ENCODE measurements around the gene ADAM10. TPM values are rescaled to one million over a fixed set of nuclear protein-coding genes. Genes with fewer than 3 reads are reported as not detected.

ADAM10 gene
- total RNA-seq, 1 experiment from 2014 or later = 133 TPM

GRCh38 chr15:58553365-58553918 is 196.1 kb downstream of the ADAM10 start (continued):
- TF ChIP-seq NR3C1 (CRISPR knock-in tag; conservative IDR thresholded peaks at IDR 0.05; ENCODE audit: low read depth) = no peak
- TF ChIP-seq ESRRA (CRISPR knock-in tag; IDR thresholded peaks at IDR 0.05; ENCODE audit: borderline replicate concordance) = no peak
- no peak for TF ChIP-seq ZNF263 (CRISPR knock-in tag; IDR thresholded peaks at IDR 0.05; ENCODE audit: low read depth)

DNA sequence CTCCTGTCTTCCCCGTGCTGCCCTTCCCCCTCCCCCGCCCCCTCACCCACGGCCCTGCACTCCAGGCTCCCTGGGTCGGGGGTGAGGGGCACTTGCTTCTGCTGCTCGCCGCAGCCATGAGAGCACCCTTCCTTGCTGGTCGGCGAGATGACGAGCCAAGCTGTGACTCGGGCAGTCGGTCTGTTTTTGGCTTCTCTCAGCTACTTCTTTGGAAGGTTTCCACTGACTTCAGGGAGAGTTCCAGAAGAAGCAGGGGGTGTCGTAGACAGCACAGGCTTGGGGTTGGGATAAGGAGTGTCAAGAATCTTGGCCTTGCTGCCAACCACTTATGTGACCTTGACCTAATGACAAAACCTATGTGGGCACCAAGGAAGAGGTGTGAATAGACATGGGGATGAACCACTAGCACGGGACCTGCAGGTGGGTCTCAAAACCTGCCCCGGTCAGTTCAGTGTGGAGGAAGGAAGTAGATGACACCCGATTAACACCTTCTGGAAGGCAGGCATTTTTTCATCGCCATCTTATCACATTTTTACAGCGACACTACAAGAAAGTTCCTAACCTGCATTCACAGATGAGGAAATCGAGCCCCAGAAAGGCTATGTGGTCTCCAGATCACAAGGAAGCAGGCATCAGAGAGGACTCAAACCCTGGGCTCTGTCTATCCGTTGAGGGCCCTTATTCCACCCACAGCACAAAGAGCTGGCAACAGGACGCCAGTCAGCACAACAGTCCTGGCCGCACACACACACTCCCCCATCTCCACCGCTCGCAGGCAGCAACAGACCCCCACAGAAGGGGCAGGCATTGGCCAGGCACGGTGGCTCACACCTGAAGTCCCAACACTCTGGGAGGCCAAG is 196.8 kb downstream of the ADAM10 start:
- Mint-ChIP-seq H3K27ac (no peak overlapping the region), H3K4me3 (no peak overlapping the region), H3K9me3 (no peaks in the 10 kb centered on the region), H3K4me1 (peaks cover 17% of the 10 kb centered on the region), H3K36me3 (no peaks in the 10 kb centered on the region), H3K27me3 (ENCODE audit: low read depth) (no peaks in the 10 kb centered on the region)
- ChIA-PET POLR2A (no interaction called here), CTCF (no interaction called here)
- TF ChIP-seq KAT7 (CRISPR knock-in tag; IDR thresholded peaks at IDR 0.05; ENCODE audit: borderline replicate concordance) (no peak), SOX15 (CRISPR knock-in tag; IDR thresholded peaks at IDR 0.05) (no peak), STAT6 (CRISPR knock-in tag; conservative IDR thresholded peaks at IDR 0.05; ENCODE audit: low read depth) (no peak), PRRX2 (CRISPR knock-in tag; IDR thresholded peaks at IDR 0.05) (no peak), SMAD4 (CRISPR knock-in tag; IDR thresholded peaks at IDR 0.05) (no peak), IRF2 (CRISPR knock-in tag; IDR thresholded peaks at IDR 0.05; ENCODE audit: borderline replicate concordance, low read depth) (no peak), ZNF219 (CRISPR knock-in tag; IDR thresholded peaks at IDR 0.05; ENCODE audit: borderline replicate concordance) (no peak), TEAD1 (CRISPR knock-in tag; IDR thresholded peaks at IDR 0.05) (no peak), NR3C1 (CRISPR knock-in tag; conservative IDR thresholded peaks at IDR 0.05; ENCODE audit: low read depth) (no peak)
- TF ChIP-seq, protein P1, sequence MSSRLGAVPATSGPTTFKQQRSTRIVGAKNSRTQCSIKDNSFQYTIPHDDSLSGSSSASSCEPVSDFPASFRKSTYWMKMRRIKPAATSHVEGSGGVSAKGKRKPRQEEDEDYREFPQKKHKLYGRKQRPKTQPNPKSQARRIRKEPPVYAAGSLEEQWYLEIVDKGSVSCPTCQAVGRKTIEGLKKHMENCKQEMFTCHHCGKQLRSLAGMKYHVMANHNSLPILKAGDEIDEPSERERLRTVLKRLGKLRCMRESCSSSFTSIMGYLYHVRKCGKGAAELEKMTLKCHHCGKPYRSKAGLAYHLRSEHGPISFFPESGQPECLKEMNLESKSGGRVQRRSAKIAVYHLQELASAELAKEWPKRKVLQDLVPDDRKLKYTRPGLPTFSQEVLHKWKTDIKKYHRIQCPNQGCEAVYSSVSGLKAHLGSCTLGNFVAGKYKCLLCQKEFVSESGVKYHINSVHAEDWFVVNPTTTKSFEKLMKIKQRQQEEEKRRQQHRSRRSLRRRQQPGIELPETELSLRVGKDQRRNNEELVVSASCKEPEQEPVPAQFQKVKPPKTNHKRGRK (CRISPR knock-in tag; IDR thresholded peaks at IDR 0.05; ENCODE audit: borderline replicate concordance) = no peak
- TF ChIP-seq, protein P2, sequence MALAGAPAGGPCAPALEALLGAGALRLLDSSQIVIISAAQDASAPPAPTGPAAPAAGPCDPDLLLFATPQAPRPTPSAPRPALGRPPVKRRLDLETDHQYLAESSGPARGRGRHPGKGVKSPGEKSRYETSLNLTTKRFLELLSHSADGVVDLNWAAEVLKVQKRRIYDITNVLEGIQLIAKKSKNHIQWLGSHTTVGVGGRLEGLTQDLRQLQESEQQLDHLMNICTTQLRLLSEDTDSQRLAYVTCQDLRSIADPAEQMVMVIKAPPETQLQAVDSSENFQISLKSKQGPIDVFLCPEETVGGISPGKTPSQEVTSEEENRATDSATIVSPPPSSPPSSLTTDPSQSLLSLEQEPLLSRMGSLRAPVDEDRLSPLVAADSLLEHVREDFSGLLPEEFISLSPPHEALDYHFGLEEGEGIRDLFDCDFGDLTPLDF (CRISPR knock-in tag; IDR thresholded peaks at IDR 0.05) = no peak
- DNase-seq (ENCODE audit: low spot score) (no peak), ATAC-seq (no peak)

DNA sequence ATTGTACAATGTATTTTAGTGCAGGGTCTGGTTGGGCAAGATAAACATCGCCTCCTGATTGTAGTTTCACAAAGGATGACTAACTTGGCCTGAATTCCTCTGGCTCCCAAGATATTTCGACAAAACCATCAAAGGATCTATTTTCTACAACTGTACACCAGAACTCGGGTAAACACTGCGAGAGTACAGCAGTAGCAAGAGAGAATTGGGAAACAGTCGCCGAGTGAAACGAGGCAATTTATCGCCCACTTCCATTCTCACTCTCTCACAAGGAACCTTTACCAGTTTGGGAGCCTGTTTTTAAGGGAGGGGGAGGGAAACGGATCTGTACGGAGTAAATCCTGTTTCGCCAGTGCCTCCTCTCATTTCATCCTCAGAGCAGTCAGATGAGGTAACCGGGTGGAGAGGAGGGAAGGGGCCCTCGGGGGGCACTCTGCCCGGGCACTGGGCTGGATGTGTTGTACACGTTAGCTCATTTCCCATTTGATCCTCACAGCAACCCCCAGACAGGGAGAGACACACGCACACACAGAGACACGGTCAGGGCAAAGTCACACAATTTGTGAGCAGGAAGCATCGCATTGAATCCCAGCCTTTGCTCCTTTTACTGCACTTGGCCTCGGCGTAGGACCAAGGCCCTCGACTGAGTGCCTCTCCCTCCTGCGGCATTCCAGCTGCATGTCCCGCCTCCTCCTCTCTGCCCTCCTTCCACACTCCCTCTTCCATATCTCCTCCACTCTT is 197.6 kb downstream of the ADAM10 start:
- H3K36me3 Mint-ChIP-seq = no peaks in the 10 kb centered on the region
- TF ChIP-seq ZMAT4 (CRISPR knock-in tag; IDR thresholded peaks at IDR 0.05) = no peak
- TF ChIP-seq GABPB1 (CRISPR knock-in tag; IDR thresholded peaks at IDR 0.05) = peak; percentile 50
- no peak for TF ChIP-seq ATF1 (CRISPR knock-in tag; IDR thresholded peaks at IDR 0.05)
- TF ChIP-seq MAX (CRISPR knock-in tag; IDR thresholded peaks at IDR 0.05) = peak; percentile 17; the same call in 1 of the 2 replicates
- TF ChIP-seq PRRX2 (CRISPR knock-in tag; IDR thresholded peaks at IDR 0.05) = no peak
- no peak for TF ChIP-seq NFYB (CRISPR knock-in tag; conservative IDR thresholded peaks at IDR 0.05; ENCODE audit: low read depth)
- TF ChIP-seq, protein P3, sequence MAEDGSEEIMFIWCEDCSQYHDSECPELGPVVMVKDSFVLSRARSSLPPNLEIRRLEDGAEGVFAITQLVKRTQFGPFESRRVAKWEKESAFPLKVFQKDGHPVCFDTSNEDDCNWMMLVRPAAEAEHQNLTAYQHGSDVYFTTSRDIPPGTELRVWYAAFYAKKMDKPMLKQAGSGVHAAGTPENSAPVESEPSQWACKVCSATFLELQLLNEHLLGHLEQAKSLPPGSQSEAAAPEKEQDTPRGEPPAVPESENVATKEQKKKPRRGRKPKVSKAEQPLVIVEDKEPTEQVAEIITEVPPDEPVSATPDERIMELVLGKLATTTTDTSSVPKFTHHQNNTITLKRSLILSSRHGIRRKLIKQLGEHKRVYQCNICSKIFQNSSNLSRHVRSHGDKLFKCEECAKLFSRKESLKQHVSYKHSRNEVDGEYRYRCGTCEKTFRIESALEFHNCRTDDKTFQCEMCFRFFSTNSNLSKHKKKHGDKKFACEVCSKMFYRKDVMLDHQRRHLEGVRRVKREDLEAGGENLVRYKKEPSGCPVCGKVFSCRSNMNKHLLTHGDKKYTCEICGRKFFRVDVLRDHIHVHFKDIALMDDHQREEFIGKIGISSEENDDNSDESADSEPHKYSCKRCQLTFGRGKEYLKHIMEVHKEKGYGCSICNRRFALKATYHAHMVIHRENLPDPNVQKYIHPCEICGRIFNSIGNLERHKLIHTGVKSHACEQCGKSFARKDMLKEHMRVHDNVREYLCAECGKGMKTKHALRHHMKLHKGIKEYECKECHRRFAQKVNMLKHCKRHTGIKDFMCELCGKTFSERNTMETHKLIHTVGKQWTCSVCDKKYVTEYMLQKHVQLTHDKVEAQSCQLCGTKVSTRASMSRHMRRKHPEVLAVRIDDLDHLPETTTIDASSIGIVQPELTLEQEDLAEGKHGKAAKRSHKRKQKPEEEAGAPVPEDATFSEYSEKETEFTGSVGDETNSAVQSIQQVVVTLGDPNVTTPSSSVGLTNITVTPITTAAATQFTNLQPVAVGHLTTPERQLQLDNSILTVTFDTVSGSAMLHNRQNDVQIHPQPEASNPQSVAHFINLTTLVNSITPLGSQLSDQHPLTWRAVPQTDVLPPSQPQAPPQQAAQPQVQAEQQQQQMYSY (CRISPR knock-in tag; IDR thresholded peaks at IDR 0.05) = no peak
- ChIA-PET POLR2A (no interaction called here), CTCF (no interaction called here)
- H3K27me3 Mint-ChIP-seq (ENCODE audit: low read depth) = no peaks in the 10 kb centered on the region
- no peak for DNase-seq (ENCODE audit: low spot score)
- H3K4me1 Mint-ChIP-seq = peaks cover 17% of the 10 kb centered on the region
- no peak overlapping the region for H3K4me3 Mint-ChIP-seq
- no peaks in the 10 kb centered on the region for H3K9me3 Mint-ChIP-seq
- H3K27ac Mint-ChIP-seq = no peak overlapping the region
- ATAC-seq = peak; percentile 57
